Breast epithelium (tissue), 3 donors: ENCODE data around the gene BAZ2B.

Source experiments
- CTCF ChIP-seq, 3 donors: fragments of 450-650 bp; IDR thresholded peaks; one replicate each; pipeline ENCODE4 v1.5.1; 2016 to 2017; ENCODE audit warnings: antibody characterized with exemption in 3 of 3, mild to moderate bottlenecking in 3 of 3, moderate library complexity in 3 of 3
- POLR2A ChIP-seq: fragments of 450-650 bp; IDR thresholded peaks from one replicate; pipeline ENCODE4 v1.6.1; 2016; ENCODE audit warnings: antibody characterized with exemption, mild to moderate bottlenecking, moderate library complexity
- POLR2AphosphoS5 ChIP-seq, 3 donors: sonication (generic); formaldehyde crosslinking; IDR thresholded peaks; one replicate each; pipeline ENCODE4 v1.6.1; 2017; ENCODE audit warnings: antibody characterized with exemption in 3 of 3

GRCh38 chr2:159561242-159561641, 55.1 kb downstream of the BAZ2B start:
- TF ChIP-seq CTCF (IDR thresholded peaks at IDR 0.05) (no peak), POLR2AphosphoS5 (IDR thresholded peaks at IDR 0.05) (no peak), POLR2A (no peak)
